B cell (primary cell): ENCODE measurements around the gene GCH1. TPM values are rescaled to one million over a fixed set of nuclear protein-coding genes. Genes with fewer than 3 reads are reported as not detected.
A peak's percentile ranks its signal among the peaks of the same experiment; 100 is the strongest.

Experiments
- ATAC-seq: fragments of 200-7000 bp; cut with Tn5 transposase; one replicate; pipeline ENCODE4 v1.10.0; 2021; ENCODE audit warnings: low read depth, mild to moderate bottlenecking, moderate number of reproducible peaks, moderate library complexity
- CTCF ChIA-PET: fragments of 350-600 bp; sonication (Branson Sonifier 250); formaldehyde crosslinking; loops from one replicate; lab custom pipeline; 2021; ENCODE audit warnings: antibody characterized with exemption, inconsistent platforms; lab: Charles Lee
- POLR2A ChIA-PET: fragments of 350-600 bp; sonication (Branson Sonifier 250); formaldehyde crosslinking; loops from one replicate; lab custom pipeline; 2021; ENCODE audit warnings: antibody characterized with exemption; lab: Charles Lee
- DNase-seq: peaks from one replicate; pipeline ENCODE4 v3.0.0; 2013
- H2AFZ ChIP-seq: 2 replicates; pipeline ENCODE4 v1.6.1; 2012; ENCODE audit warnings: mild to moderate bottlenecking, low read depth, low read length; ENCODE audit not compliant: insufficient read depth, poor library complexity, severe bottlenecking
- H3K27ac ChIP-seq, 2 donors: 1 replicate in 1 of 2; 2 replicates in 1 of 2; pipeline ENCODE4 v1.5.1; 2012 to 2013; ENCODE audit warnings: low read length in 2 of 2, mild to moderate bottlenecking in 2 of 2, moderate library complexity in 1 of 2
- H3K27me3 ChIP-seq, 4 experiments: fragments of 200-600 bp in 1 of 4; sonication (generic) in 1 of 4; replicated peaks in 1 of 4; 1 replicate in 2 of 4; 2 replicates in 2 of 4; pipeline versions ENCODE4 v1.6.1 to v1.7.0; 2013 to 2016; ENCODE audit warnings: low read length in 3 of 4, mild to moderate bottlenecking in 2 of 4, mixed read lengths in 1 of 4, moderate library complexity in 1 of 4; ENCODE audit not compliant: insufficient read depth in 4 of 4, control insufficient read depth in 3 of 4; ENCODE audit errors: control extremely low read depth in 1 of 4
- H3K36me3 ChIP-seq, 2 experiments: replicated peaks in 1 of 2; 1 replicate in 1 of 2; 2 replicates in 1 of 2; pipeline versions ENCODE4 v1.6.1 to v1.7.1; 2013; ENCODE audit warnings: low read length in 1 of 2; ENCODE audit not compliant: insufficient read depth in 2 of 2, control insufficient read depth in 1 of 2; ENCODE audit errors: control extremely low read depth in 1 of 2, extremely low read depth in 1 of 2
- H3K4me1 ChIP-seq, 2 donors: fragments of 200-600 bp in 1 of 2; sonication (generic) in 1 of 2; 1 replicate in 1 of 2; 2 replicates in 1 of 2; pipeline versions ENCODE4 v1.5.1 to v1.6.1; 2013 to 2017; ENCODE audit warnings: low read length in 2 of 2; ENCODE audit not compliant: control insufficient read depth in 2 of 2, insufficient read depth in 2 of 2
- H3K4me2 ChIP-seq: replicated peaks from 2 replicates; pipeline ENCODE3; 2012; ENCODE audit warnings: mild to moderate bottlenecking, low read depth, low read length; ENCODE audit not compliant: poor library complexity, severe bottlenecking
- H3K4me3 ChIP-seq, 5 experiments: fragments of 200-600 bp in 1 of 5; sonication (generic) in 1 of 5; 1 replicate in 3 of 5; 2 replicates in 2 of 5; pipeline versions ENCODE4 v1.5.1 to v1.7.0; 2011 to 2016; ENCODE audit warnings: low read length in 4 of 5, mild to moderate bottlenecking in 4 of 5, low read depth in 2 of 5, control low read depth in 1 of 5, moderate library complexity in 1 of 5; ENCODE audit not compliant: insufficient read depth in 1 of 5; ENCODE audit errors: control extremely low read depth in 1 of 5, extremely low read depth in 1 of 5
- H3K79me2 ChIP-seq: fragments of 200-600 bp; sonication (generic); one replicate; pipeline ENCODE4 v1.6.0; 2016; ENCODE audit warnings: low read length; ENCODE audit not compliant: control insufficient read depth, insufficient read depth
- H3K9ac ChIP-seq: fragments of 200-600 bp; sonication (generic); 2 replicates; pipeline ENCODE4 v1.6.1; 2017; ENCODE audit warnings: mild to moderate bottlenecking, low read length, moderate library complexity
- H3K9me3 ChIP-seq, 3 donors: one replicate each; pipeline versions ENCODE4 v1.6.1 to v1.7.1; 2013; ENCODE audit warnings: low read length in 2 of 3; ENCODE audit not compliant: control insufficient read depth in 2 of 3, insufficient read depth in 1 of 3; ENCODE audit errors: control extremely low read depth in 1 of 3
- H4K20me1 ChIP-seq: 2 replicates; pipeline ENCODE4 v1.6.0; 2012; ENCODE audit warnings: mild to moderate bottlenecking, low read length; ENCODE audit not compliant: insufficient read depth, control insufficient read depth, poor library complexity, severe bottlenecking
- H3K27ac Mint-ChIP-seq: one replicate; pipeline ENCODE4 v1.8.0; 2021; ENCODE audit warnings: mixed read lengths
- H3K27me3 Mint-ChIP-seq: one replicate; pipeline ENCODE4 v1.8.0; 2021; ENCODE audit warnings: mixed read lengths
- H3K4me1 Mint-ChIP-seq: one replicate; pipeline ENCODE4 v1.8.0; 2021; ENCODE audit warnings: mixed read lengths
- H3K4me3 Mint-ChIP-seq: one replicate; pipeline ENCODE4 v1.8.0; 2021; ENCODE audit warnings: mixed read lengths
- H3K9me3 Mint-ChIP-seq: one replicate; pipeline ENCODE4 v1.8.0; 2022; ENCODE audit warnings: mixed read lengths; ENCODE audit not compliant: insufficient read depth
- CTCF ChIP-seq: fragments of 200-600 bp; IDR thresholded peaks from one replicate; pipeline ENCODE4 v1.8.0; 2022; ENCODE audit warnings: antibody characterized with exemption, mild to moderate bottlenecking
- EZH2 ChIP-seq: IDR thresholded peaks from 2 replicates; pipeline ENCODE4 v1.6.1; 2012; ENCODE audit warnings: borderline replicate concordance, low read depth, mild to moderate bottlenecking, moderate library complexity, low read length; ENCODE audit not compliant: insufficient read depth, poor library complexity, severe bottlenecking
- WGBS: methylation state at CpG from one replicate; pipeline ENCODE4 v1.1.5; 2013; ENCODE audit warnings: missing lambda C conversion rate; ENCODE audit not compliant: insufficient coverage; 5-methylcytosine and 5-hydroxymethylcytosine counted together
- intact Hi-C: fragments of 100-400 bp; cut with micrococcal nuclease; formaldehyde crosslinking; loops from one replicate; pipeline ENCODE4 v1.10.0; 2022
- polyA plus RNA-seq: library from polyadenylated mRNA; depleted of rRNA; stranded (reverse); fragments of >200 nt; gene quantifications from 2 replicates; pipeline ENCODE4 v1.2.3, GENCODE V29; 2012
- total RNA-seq, 2 donors: library from RNA; stranded (reverse); fragments of 120-200 nt in 1 of 2; gene quantifications; 1 replicate in 1 of 2; 2 replicates in 1 of 2; pipeline versions ENCODE4 v1.2.3 to v1.2.4, GENCODE V29; 2013 to 2022

Gene GCH1
- total and polyA plus RNA-seq, 2 donors (not counting 1 experiment from before 2014, with no cell fraction given), result 17.0 to 24.6 TPM

- peaks cover 35% of the 10 kb centered on the region for H3K79me2 ChIP-seq
- H3K4me1 Mint-ChIP-seq, result peaks cover 16% of the 10 kb centered on the region
- no peaks in the 10 kb centered on the region for H3K27me3 Mint-ChIP-seq
Measured at GRCh38 chr14:54902143-54902520, 494 bp downstream of the GCH1 start.

More at GRCh38 chr14:54902143-54902520, 494 bp downstream of the GCH1 start:
- H3K4me1 ChIP-seq, result peaks cover 9 to 16% of the 10 kb centered on the region in 2 donors
- H3K36me3 ChIP-seq, result no peaks in the 10 kb centered on the region
- peak overlapping the region; percentile 59 for H3K27ac Mint-ChIP-seq
- H4K20me1 ChIP-seq, result peaks cover 5% of the 10 kb centered on the region
- under 1% methylated on average over 37 of the region's 37 CpGs for WGBS
- H3K27ac ChIP-seq, result peak overlapping the region; percentile 83 to 90
- DNase-seq (peak; percentile 84), ATAC-seq (peak; percentile 61)
- H3K27me3 ChIP-seq, result no peaks in the 10 kb centered on the region
- peak overlapping the region; percentile 91 for H3K4me3 Mint-ChIP-seq
- TF ChIP-seq EZH2 (no peak), CTCF (no peak)
- H3K9me3 Mint-ChIP-seq, result no peaks in the 10 kb centered on the region
- intact Hi-C loops, result loop anchor here (1.0 to 5.0 kb wide), 11 partner anchors 9 to 509 kb away; partner anchors contain the start of genes ATG14, CGRRF1, FBXO34 and MAPK1IP1L
- POLR2A ChIA-PET, result interaction anchor here (0.5 to 1.0 kb wide), 3 partner anchors 20 to 196 kb away, joined by 3 to 6 read pairs (median 5); partner anchors contain the start of genes SOCS4 and WDHD1
- H3K9ac ChIP-seq, result peak overlapping the region; percentile 91
- peak overlapping the region; percentile 92 for H3K4me2 ChIP-seq
- CTCF ChIA-PET, result interaction anchor here (1.0 to 7.0 kb wide), 14 partner anchors 8 to 338 kb away, joined by 3 to 40 read pairs (median 5); partner anchors contain the start of gene MAPK1IP1L
- no peaks in the 10 kb centered on the region for H3K9me3 ChIP-seq
- H3K4me3 ChIP-seq, result peak overlapping the region; percentile 45 to 92 (median 83)
- H2AFZ ChIP-seq, result peak overlapping the region; percentile 89
